ELF-1 (cell line): Measurements from ENCODE around the gene FGD5.

Experiments
- DNase-seq: peaks from one replicate; pipeline ENCODE4 v3.0.0-alpha.2; 2016; ENCODE audit warnings: low read depth, low spot score

The FGD5 gene

DNA sequence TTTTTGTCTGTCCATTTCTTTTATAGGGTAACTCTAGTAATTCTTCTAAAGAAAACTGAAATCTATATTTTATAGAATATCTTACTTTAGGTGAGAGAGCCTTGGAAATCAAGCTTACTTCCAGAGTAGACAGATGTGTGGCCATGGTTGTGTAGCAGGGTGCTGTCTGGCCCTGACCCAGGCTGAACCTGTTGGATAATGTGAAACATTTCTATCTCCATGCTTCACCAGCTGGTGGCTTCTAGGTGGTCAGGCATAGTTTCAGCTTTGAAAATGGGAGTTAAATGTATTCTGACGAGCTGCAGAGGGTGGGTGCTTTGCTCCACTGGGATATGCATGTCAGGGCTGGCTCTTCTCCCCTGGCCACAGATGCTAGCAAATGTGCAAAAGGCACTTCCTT lies 107.8 kb downstream of the FGD5 start:
- no peak for DNase-seq

DNA sequence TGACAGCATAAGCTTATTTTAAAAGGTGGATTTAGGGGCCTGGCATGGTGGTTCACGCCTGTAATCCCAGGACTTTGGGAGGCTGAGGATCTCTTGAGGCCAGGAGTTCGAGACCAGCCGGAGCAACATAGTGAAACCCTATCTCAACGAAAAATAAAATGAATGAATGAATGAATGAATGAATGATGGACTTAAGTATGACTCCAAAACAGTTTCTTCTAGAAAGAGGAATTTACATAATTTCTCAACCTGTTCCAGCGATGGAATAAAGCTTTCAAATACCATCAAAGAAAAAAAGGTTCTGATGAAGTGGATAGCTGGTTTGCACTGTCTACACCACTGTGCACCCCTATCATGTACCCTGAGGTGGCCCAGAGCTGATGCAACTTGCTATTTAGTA lies 108.5 kb downstream of the FGD5 start:
- DNase-seq = no peak

DNA sequence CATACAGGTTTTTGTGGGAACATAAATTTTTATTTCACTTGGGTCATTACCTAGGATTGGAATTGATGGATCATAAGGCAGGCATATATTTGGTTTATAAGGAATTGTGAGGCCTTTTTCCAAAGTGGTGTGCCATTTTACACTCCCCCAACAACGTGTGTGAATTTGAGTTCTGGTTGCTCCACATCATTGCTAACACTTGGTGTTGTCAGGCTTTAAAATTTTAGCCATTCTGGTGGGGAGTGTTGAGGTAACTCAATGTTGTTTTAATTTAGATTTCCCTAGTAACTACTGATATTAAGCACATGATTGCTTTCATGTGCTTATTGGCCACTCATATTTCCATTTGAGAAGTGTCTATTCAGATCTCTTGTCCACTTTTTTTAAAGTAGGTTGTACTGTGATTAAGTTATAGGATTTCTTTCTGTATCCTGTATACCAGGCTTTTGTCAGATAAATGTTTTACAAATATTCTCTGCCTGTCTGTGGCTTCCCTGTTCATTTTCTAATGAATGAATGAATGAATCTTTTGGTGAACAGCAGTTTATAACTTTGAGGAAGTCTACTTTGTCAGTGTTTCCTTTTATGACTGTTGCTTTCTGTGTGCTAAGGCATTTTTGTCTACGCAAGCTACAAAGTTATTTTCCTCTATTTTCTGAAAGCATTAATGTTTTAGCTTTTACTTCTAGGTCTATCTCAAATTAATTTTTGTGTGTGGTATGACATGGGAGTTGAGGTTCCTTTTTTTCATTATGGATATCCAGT lies 110.7 kb downstream of the FGD5 start:
- DNase-seq = no peak

DNA sequence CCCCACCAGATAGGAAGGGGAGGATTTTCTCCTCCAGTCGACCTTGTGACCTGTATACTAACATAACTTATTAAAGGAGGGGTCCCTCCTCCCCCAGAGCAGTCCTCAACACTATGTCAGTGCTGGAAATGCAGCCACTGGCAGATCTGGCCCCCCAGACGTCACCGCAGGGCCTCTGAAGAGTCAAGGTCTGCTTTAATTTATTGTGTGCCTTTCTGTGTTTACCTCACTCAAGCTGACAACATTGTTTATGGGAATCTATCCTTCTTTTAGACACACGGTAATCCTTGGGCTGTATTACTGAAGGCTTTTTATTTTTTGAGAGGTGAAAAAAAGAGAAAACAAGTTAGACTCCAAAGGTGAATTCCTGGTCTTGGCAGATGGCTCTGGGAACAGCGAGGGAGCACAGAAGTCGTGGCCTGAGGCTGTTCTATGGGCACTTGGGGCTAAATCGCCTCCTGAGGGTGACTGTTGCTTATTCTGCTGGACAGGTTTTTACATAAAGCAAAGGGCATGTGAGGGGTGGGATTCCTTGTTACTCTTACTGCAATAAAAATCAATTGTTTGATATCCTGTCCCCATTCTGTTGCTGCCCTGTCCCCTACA lies 115.2 kb downstream of the FGD5 start:
- DNase-seq = peak; percentile 49

DNA sequence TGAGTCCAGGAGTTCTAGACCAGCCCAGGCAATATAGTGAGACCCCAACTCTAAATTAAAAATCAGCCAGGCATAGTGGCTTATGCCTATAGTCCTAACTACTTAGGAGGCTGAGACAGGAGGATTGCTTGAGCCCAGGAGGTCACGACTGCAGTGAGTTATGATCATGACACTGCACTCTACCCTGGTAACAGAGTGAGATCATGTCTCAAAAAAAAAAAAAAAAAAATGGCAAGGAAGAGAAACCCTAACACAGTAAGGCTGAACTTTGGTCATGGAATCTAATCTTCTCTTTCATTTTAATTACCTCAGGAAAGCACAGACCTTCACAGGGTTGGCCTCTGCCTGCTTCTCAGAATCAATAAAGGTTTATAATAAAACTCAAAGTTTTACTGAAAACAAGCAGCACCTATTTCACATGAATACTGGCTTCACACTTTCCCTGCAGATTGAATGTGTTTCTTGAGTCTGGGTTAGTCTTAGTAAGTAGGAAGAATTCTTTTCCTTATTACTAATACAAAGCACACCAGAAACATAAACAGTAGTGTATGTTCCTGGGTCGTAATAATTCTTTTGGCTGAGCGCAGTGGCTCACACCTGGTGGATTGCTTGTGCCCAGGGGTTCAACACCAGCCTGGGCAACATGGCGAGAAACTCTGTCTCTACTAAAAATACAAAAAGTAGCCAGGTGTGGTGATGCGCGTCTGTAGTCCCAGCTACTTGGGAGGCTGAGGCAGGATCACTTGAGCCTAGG lies 117.0 kb downstream of the FGD5 start:
- no peak for DNase-seq

DNA sequence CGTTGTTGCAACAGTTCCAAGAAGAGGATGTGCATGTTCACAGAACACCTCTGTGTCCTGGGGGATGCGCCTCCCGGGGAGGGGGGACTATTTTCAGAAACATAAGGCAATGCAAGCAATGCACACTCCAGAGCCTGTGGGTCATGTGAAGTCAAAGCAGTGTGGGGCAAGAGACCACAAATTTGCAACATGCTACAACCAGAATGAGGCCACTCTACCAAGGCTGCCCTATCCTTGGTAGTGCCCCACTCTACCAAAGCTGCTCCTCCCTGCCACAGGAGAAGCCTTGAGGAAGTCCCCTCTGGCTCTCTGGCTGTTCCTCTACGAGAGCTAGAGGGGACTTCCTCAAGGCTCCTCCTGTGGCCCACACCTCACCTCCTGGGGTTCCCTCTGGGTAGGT lies 120.2 kb downstream of the FGD5 start:
- DNase-seq = no peak

DNA sequence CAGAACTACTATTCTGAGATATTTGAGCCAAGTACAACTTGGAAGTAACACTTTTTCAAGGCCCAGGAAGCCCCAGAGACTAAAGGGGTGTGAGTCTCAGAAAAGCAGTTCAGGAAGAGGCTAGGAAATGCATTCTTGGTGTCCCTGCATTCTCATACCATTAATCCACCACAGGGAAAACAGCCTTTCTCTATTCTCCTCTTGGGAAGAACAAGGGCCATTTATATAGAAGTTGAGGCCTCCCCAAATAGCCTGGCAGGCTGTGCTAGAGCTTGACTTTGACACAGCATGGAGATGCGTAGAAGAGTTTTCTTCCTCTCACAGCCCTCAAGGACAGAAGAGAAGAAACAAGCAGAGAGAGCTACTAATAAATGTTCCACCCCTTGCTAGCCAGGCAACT lies 123.1 kb downstream of the FGD5 start:
- DNase-seq = no peak

DNA sequence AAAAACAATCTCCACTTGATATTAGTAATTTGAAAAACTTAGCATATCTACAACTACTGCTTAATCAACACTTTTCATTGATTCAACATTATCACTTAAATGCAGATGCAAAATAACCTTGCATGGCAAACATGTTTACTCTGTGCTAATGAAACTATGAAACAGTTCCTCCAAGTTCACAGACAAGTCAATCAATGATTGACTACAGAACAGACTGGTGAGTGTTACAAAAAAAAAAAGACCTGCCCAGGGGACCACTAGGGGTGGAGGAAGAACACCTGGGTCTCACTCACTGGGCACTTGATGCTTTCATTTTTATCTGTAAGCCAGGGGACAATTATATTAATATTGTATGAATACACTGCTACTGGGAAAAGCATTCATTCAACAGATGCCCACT lies 124.3 kb downstream of the FGD5 start:
- no peak for DNase-seq

DNA sequence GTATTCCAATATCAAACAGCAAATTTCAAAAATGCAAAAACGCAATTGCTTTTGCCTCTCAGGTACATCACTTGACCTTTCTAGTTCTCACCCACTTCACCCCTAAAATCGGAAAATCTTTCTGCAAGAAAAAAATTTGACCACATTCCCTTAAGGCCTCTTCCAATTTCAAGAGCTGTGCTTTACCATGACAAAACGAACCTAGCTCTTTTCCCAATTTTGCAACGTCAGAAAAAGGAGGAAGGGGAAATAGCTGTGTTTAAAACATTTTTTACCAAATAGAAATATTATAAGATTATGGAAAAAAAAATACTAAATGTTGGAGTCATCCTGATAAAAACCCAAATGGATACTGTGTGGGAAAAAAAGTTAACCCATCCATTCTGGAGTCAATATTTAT lies 127.5 kb downstream of the FGD5 start:
- DNase-seq = no peak

DNA sequence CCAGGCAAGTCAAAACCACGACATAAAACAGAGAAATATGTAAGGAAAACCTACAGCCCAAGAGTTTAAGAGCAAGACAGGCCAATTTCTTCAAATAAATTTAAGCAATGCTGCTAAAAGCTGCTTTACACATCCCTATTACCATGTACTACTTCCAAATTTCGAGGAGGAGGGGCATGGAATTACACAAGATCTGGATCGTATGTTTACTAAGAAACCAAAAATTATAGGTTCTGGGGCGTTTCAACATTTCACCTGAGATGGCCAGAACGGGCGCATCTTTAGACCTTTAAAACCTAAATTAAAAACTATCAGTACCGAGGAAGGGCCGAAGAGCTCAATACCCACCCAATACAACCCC lies 128.0 kb downstream of the FGD5 start:
- DNase-seq = no peak

DNA sequence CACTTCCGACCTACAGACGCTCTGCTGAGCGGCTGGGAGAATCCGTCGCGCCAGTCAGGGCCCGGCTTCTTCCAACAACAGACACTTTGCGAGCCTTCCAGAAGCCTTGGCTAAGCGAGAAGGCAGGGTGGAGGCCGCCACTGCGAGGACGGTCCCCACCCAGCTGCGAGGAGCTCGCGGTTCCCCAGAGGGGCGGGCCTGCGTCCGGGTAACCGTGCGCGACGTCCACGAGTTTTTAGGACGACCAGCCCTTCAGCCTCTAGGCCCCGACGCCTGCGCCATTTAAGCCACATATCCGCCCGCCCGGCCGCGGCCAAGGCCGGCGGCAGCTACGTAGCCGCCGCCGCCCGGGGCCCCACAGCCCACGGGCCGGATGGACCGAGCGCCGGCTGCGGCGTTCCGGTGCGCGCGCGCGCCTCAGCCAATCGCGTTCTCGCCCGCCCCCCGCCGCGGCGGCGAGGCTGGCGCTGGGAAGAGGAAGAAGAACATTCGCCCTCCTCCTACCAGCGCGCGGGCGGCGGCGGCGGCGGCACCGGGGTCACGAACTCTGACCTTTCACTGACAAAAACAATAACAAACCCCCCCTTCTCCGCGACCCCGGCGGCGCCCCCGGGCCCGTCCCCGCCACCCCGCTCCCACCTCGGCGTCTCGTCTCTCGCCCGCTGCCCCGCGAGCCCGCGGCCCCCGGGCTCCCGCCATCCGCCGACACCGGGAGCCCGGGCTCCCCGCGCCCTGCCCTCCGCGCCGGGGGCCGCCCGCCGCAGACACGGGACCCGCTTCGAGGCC lies 128.5 kb downstream of the FGD5 start, which contains the start of gene NR2C2:
NR2C2 (plus strand) TSS at position 484 of the 786 bp plus-strand sequence. CDS start 56,332 bp downstream, outside the sequence.
- DNase-seq = peak; percentile 88

DNA sequence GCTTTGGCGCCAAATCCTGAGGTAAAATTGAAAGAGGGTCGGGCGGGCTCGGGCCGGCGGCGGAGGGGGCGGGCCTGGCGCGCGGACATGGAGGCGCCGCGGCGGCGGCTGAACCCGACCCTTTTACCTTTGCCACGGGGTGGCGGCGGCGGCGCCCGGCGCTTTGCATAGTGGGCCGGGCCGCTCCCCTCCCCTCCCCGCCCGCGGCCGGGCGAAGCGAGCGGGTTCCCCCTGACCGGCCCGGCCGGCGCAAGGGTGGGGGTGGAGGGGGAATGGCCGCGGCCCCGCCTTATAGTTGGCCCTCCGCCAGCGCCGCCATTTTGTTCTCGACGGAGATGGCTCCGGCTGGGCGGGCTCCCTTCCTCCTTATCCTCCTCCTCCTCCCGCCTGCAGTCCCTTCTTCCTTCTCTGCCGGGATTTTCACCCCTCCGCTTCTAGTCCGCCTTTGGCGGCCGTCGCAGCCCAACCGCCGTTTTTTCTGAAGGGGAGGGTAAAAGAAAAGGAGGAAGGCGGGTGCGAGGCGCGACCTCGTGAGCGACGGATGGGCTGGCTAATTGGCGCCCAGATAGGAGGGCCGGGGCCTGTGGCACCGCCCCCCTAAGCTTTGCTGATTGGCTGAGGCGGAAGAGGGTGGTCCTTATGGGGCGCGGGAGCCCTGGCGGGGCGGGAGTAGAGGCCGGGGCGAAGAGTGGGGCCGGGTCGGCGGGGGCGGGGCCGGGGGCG lies 129.3 kb downstream of the FGD5 start:
- DNase-seq = peak; percentile 99

DNA sequence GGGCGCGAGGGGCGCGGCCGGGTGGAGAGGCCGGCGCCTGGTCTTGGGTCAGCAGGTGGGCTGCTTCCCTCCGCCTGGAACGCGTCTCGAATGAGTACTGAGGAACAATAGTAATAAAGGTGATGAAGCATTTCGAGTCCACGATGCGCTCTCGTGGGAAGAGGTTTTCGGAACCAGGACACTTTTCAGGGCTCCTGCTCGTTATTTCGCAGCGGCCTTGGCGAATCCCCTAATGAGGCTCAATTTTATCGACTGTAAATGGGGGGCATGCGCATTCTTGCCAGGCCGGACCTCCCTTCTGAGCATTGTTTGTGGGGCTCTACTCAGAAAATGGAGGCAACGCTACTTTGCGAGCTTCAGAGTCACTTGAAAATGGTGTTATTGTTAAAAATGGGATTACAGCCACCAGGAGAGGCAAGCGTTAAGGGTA lies 129.9 kb downstream of the FGD5 start:
- DNase-seq = no peak

DNA sequence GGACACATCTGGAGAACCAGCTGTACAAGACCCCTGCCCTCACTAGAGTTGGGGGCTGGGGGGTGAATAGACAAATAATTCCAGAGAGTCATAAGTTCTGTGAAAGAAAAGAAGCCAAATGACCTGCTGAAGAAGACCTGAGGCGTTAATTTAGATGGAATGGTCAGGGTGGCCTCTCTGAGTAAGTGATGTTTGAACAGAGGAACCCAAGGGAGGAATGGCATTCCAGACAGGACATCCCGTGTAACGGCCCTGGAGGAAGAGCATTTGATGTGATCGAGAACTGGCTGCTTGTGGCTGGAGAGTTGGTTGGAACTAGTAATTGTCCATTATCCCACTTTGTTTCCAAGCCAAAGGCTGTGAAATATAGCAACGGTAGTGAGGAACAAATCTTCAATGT lies 130.4 kb downstream of the FGD5 start:
- peak; percentile 28 for DNase-seq

DNA sequence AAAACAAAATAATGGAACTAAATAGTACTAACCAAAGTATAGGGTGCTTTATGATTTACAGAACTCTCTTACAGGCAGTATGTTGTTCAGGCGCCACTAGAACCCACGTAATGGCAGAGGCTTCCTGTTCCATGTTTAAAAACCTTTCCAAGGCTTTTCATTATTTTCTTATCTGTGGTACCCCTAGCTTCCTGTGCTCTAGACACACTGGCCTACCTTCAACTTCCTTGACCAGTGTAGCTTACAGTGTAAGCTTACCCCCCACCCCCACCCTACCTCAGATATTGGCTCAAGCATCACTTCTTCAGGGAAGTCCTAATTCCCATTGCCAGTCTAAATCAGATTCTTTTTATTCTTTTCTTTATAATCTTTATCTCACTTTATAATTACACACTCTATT lies 131.5 kb downstream of the FGD5 start:
- no peak for DNase-seq

DNA sequence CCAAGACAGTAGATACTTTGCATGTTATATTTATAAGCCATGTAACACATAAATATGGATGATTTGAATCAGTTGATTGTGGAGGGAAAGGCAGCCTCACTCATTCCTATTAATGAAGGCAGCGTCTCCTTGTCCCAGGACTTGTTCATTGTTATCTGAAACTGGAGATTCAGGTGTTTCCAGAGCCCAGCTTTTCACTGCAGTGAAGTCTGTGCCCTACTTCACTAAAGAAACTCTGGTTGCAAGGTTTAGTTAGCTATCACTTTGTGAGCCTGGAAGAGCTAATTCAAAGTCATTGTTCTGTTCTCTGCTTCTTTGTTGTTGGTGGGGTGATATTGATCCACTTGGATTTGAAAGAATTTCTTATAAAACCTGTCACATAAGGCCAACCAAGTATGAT lies 138.4 kb downstream of the FGD5 start:
- DNase-seq = no peak

DNA sequence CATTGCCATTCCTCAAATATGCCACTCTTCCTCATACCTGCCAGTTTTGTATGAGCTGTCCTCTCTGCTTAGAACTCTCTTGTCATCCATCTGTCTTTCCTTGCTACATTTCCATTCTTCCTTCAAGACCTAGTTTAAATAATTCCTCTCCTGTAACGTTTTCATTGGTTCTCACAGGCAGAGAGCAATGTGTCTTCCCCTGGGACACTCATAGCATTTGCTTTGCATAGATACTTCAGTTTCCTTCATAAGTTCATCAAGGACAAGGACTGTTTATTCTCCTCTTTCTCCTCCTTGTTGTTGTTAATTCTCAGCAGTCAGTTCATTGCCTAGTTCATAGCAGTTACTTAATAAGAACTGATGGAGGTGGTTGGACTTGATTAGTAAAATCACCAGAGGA lies 139.2 kb downstream of the FGD5 start:
- no peak for DNase-seq

DNA sequence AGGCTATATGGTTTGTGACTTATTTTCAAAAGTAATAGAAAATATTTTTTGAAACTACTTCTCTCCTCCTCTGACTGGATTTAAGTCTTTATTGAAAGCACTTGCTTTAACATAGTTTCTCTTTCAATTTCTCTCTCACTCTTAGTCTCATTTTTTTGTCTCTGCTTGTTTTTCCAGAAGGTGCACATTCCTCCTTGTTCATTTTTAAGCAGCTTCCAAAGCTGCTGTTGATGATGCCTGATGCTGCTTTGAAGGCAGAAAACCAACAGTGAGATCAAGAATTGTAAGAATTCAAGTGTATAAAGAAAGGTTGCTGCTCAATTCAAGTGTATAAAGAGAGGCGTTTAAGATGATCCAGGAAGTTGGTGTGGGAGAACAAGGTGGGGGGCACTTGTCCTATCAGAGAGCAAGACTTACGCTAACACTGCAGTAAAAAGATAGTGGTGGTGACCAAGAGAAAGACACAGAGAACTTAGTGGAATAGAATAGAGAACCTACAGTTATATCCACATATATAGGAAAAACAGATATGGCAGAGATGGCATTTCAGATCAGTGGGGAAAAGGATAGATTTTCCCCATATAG lies 140.7 kb downstream of the FGD5 start:
- DNase-seq = no peak

DNA sequence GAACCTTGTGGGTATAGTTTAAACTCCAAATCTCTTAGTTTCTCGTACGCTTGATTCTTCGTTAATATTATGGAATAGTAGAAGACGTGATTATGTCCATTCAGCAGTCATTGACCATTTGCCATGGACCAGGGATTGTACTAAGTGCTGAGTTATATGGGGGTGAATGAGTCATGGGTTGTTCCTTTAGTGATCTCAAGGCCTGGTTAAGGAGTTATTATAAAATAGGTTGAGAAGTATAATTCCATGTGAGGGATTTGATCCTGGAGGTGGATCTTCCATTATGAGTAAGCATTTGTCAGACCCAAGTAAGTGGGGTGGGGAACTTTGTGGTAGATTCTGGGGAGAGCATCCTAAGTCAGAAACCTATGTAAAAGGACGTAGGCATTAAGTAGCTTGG lies 144.0 kb downstream of the FGD5 start:
- DNase-seq = no peak

DNA sequence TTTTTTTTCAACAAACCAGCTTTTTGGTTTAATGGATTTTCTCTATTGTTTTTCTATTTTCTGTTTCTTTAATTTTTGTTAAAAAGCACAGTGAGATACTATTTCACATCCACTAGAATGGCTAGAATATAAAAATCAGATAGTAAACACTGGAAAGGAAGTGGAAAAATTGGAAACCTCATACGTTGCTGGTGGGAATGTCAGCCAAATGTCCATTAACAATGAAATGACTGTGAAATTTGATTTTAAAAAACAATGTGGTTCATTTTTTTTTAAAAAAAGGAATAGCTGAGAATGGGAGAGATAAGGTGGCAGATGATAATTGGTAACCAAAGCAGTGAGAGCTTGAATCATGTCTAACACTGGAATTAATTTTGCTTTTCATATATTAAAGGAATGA lies 148.5 kb downstream of the FGD5 start:
- DNase-seq = no peak

DNA sequence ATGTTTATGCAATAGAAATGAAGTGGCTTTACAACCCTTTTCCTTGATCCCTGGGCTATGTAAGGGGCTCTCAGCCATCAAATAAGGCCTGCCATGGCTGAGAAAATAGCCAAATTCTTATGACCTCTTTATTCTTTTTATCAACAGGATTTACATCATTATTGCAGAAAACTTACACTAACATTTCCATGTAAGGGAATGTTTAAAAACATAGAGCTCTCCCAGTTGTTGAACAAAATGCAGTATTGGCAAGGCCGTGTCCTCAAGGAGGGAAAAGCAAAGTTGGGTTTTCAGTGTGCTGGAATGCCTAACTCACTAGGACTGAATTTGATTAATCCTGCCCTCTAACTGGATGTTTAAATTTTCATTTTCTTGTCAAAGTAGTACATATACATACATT lies 150.9 kb downstream of the FGD5 start:
- DNase-seq = no peak
